DOHH2 (cell line): ENCODE results near the gene GNAO1.

Experiments
- H3F3A ChIP-seq: fragments of 200-600 bp; sonication (generic), shearing (Covaris generic); 2 replicates; pipeline ENCODE4 v1.6.0; 2016; ENCODE audit warnings: antibody characterized with exemption, mild to moderate bottlenecking; ENCODE audit not compliant: control insufficient read depth, insufficient read depth
- H3K27ac ChIP-seq: fragments of 200-600 bp; sonication (generic); 2 replicates; pipeline ENCODE4 v1.5.1; 2014; ENCODE audit warnings: low read depth, mild to moderate bottlenecking, low read length, moderate library complexity
- H3K27me3 ChIP-seq: fragments of 200-600 bp; sonication (generic); 2 replicates; pipeline ENCODE4 v1.6.1; 2014; ENCODE audit warnings: mild to moderate bottlenecking, low read length, mixed read lengths; ENCODE audit not compliant: control insufficient read depth
- H3K36me3 ChIP-seq: fragments of 200-600 bp; sonication (generic); 2 replicates; pipeline ENCODE4 v1.6.1; 2014; ENCODE audit warnings: mild to moderate bottlenecking, low read length, moderate library complexity, mixed read lengths; ENCODE audit not compliant: control insufficient read depth
- H3K4me1 ChIP-seq: fragments of 200-600 bp; sonication (generic); 2 replicates; pipeline ENCODE4 v1.6.1; 2014; ENCODE audit warnings: mild to moderate bottlenecking, low read length, mixed read lengths; ENCODE audit not compliant: control insufficient read depth
- H3K4me2 ChIP-seq: fragments of 200-600 bp; sonication (generic); 2 replicates; pipeline ENCODE4 v1.6.0; 2014; ENCODE audit warnings: mild to moderate bottlenecking, low read length, moderate library complexity
- H3K4me3 ChIP-seq: fragments of 200-600 bp; sonication (generic); 2 replicates; pipeline ENCODE4 v1.5.1; 2014; ENCODE audit warnings: mild to moderate bottlenecking, low read length, mixed read lengths
- H3K79me2 ChIP-seq: fragments of 200-600 bp; sonication (generic); 2 replicates; pipeline ENCODE4 v1.6.1; 2014; ENCODE audit warnings: mild to moderate bottlenecking, low read length, mixed read lengths; ENCODE audit not compliant: control insufficient read depth
- H3K9me2 ChIP-seq: fragments of 200-600 bp; sonication (generic); replicated peaks from 2 replicates; pipeline ENCODE4 v1.6.1; 2014; ENCODE audit warnings: mild to moderate bottlenecking, low read length, mixed read lengths; ENCODE audit not compliant: control insufficient read depth
- H3K9me3 ChIP-seq: fragments of 200-600 bp; sonication (generic); 2 replicates; pipeline ENCODE4 v1.6.1; 2014; ENCODE audit warnings: antibody characterized with exemption, low read length, mixed read lengths; ENCODE audit not compliant: control insufficient read depth, insufficient read depth
- H4K20me1 ChIP-seq: fragments of 200-600 bp; sonication (generic); 2 replicates; pipeline ENCODE4 v1.6.0; 2014; ENCODE audit warnings: low read depth, mild to moderate bottlenecking, antibody characterized with exemption, low read length, moderate library complexity; ENCODE audit not compliant: control insufficient read depth, insufficient read depth
- CTCF ChIP-seq: fragments of 200-600 bp; sonication (generic); IDR thresholded peaks from one replicate; pipeline ENCODE4 v1.5.1; 2014; ENCODE audit warnings: antibody characterized with exemption, mild to moderate bottlenecking, low read depth, low read length; ENCODE audit not compliant: poor library complexity, severe bottlenecking
- EZH2phosphoT487 ChIP-seq: fragments of 200-600 bp; sonication (generic); IDR thresholded peaks from 2 replicates; pipeline ENCODE4 v1.6.1; 2017; ENCODE audit warnings: borderline replicate concordance, mild to moderate bottlenecking, antibody characterized with exemption, low read length, moderate library complexity, mixed read lengths

GNAO1 gene

GRCh38 chr16:56356276-56357240 is 165.3 kb downstream of the GNAO1 start:
- Histone ChIP-seq H4K20me1 (0 out of 2 replicates have a peak, but pooled peaks cover 4% of the 10 kb centered on the region), H3K36me3 (peaks cover 8% of the 10 kb centered on the region), H3K27ac (no peak overlapping the region), H3K4me1 (peaks cover 26% of the 10 kb centered on the region), H3K27me3 (no peaks in the 10 kb centered on the region), H3K9me3 (no peaks in the 10 kb centered on the region), H3K4me3 (peak overlapping the region; percentile 72), H3K4me2 (peak overlapping the region; percentile 72), H3K79me2 (no peaks in the 10 kb centered on the region), H3F3A (peaks cover 19% of the 10 kb centered on the region), H3K9me2 (no peaks in the 10 kb centered on the region)
- TF ChIP-seq EZH2phosphoT487 = no peak
- peak; percentile 87 for TF ChIP-seq CTCF

GRCh38 chr16:56357241-56357764 is 166.0 kb downstream of the GNAO1 start:
- H3K79me2 ChIP-seq = no peaks in the 10 kb centered on the region
- peaks cover 26% of the 10 kb centered on the region for H3K4me1 ChIP-seq
- 0 out of 2 replicates have a peak, but pooled peaks cover 4% of the 10 kb centered on the region for H4K20me1 ChIP-seq
- no peaks in the 10 kb centered on the region for H3K9me2 ChIP-seq
- H3K36me3 ChIP-seq = peaks cover 14% of the 10 kb centered on the region
- H3F3A ChIP-seq = peaks cover 19% of the 10 kb centered on the region
- peak overlapping the region; percentile 72 for H3K4me2 ChIP-seq
- no peaks in the 10 kb centered on the region for H3K27me3 ChIP-seq
- no peaks in the 10 kb centered on the region for H3K9me3 ChIP-seq
- TF ChIP-seq CTCF = no peak
- no peak for TF ChIP-seq EZH2phosphoT487
- no peak overlapping the region for H3K27ac ChIP-seq
- peak overlapping the region; percentile 72 for H3K4me3 ChIP-seq

- peaks cover 19% of the 10 kb centered on the region for H3K36me3 ChIP-seq
- no peak overlapping the region for H3K27ac ChIP-seq
- peak overlapping the region; percentile 72 for H3K4me2 ChIP-seq
- no peaks in the 10 kb centered on the region for H3K27me3 ChIP-seq
- H4K20me1 ChIP-seq = 0 out of 2 replicates have a peak, but pooled peaks cover 4% of the 10 kb centered on the region
- H3K9me3 ChIP-seq = no peaks in the 10 kb centered on the region
- H3K4me3 ChIP-seq = peak overlapping the region; percentile 72
- H3F3A ChIP-seq = peaks cover 19% of the 10 kb centered on the region
- no peaks in the 10 kb centered on the region for H3K79me2 ChIP-seq
- peaks cover 26% of the 10 kb centered on the region for H3K4me1 ChIP-seq
- H3K9me2 ChIP-seq = no peaks in the 10 kb centered on the region
- TF ChIP-seq CTCF (peak; percentile 55), EZH2phosphoT487 (no peak)
Observed at GRCh38 chr16:56357765-56358322, 166.6 kb downstream of the GNAO1 start.
